Measurements from ENCODE around the gene ABI3.

GRCh38 chr17:49234509-49235080 lies 24.1 kb downstream of the ABI3 start:
- TF ChIP-seq CTCF (IDR thresholded peaks at IDR 0.05; ENCODE audit: poor library complexity, severe bottlenecking) (no peak), EZH2 (IDR thresholded peaks at IDR 0.05; ENCODE audit: borderline replicate concordance, insufficient read depth, low read length, poor library complexity, severe bottlenecking) (no peak), EP300 (conservative IDR thresholded peaks at IDR 0.05; ENCODE audit: poor library complexity, severe bottlenecking) (no peak), POLR2AphosphoS5 (IDR thresholded peaks at IDR 0.05) (no peak)
